Activated CD8-positive, alpha-beta memory T cell treated with anti-CD3 and anti-CD28 coated beads, Interleukin-2, amount 50 U/mL, for 24 hours (primary cell): ENCODE data around the gene GHRHR.

ENCODE experiments used
- DNase-seq: peaks from one replicate; pipeline ENCODE4 v3.0.0-alpha.2; 2020; ENCODE audit errors: extremely low read depth

The GHRHR gene

DNA sequence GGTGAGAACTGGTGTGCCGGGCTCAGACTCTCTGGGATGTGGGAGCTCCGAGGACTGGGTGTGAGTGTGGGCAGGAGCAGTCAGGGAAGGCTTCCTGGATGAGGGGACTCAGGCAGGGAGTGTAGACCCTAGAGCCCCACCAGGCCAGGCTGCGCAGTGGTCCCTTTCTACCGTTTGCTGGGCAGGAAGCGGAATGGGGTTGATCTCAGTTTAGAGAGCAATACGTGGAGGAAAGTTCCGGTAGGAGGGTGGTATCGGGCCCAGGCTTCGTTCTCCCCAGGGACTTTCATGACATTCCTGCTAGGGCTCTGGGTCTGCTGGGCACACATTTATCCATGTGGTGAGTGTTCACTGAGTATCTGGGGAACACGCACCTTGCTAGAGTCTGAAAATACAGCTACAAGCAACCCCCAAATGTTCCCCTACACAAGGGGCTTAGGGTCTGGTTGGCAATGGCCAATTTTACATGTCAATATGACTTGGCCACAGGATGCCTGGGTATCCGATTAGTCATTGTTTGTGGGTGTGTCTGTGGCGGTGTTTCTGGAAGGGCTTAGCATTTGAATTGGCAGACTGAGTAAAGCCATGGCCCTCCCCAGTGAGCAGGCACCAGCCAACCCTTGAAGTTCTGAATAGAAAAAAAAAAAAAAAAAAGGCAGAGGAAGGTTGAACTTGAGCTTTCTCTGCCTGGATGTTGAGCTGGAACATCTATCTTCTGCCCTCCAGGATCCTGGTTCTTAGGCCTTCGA is 20.8 kb downstream of the GHRHR start:
- DNase-seq = no peak

DNA sequence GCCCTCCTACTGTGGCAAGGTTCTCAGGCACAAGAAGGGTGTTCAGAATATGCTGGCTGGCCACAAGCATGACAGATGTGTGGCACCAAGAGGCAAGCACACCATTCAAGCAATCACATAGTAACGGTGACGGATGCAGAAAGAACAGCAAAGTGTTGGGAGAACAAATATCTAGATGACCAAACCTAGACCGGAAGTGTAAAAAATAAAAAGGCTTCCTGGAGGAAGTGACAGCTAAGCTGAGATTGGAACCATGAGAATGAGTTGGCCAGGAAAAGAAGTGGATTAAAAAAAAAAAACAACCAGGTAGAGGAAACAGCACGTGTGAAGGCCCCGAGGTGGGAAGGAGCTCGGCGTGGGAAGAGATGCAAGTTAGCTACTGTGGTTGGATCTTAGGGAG is 22.0 kb downstream of the GHRHR start:
- DNase-seq = no peak

DNA sequence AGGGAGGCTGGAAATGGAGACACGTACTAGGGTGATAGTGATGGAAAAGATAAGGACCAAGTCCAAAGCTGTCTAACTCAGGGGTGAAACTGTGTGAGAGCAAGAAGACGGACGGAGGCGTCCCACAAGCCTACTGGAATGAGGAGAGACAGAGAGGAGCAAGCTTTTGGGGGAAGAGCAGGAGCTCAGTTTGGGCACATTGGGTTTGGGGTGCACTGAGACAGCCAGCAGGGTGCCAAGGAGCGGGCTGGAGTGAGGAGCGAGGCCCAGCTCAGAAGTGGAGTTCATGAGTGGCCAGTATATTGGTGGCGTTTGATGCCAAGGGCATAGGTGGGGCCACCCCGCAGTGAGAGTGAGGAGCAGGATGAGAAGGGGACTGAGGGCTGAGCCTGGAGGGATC is 22.6 kb downstream of the GHRHR start:
- no peak for DNase-seq

DNA sequence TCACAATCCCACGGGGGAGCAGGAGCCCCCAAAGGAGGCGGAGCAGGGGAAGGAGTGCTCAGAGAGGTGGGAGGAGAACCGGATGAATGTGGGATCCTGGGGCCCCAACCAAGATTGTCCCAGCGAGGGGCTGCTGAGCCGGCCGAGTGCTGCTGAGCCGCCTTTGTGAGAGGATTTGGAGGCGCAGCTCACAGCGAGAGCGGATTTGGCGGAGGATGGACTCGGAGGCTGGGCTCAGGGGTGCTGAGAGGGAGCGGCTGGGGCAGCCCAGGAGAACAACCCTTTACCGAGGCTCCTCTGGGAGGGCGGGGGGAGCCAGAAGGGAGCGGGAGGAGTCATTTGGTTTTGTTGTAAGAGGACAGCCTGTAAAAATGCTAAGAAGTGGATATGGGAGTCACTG is 23.0 kb downstream of the GHRHR start:
- no peak for DNase-seq

DNA sequence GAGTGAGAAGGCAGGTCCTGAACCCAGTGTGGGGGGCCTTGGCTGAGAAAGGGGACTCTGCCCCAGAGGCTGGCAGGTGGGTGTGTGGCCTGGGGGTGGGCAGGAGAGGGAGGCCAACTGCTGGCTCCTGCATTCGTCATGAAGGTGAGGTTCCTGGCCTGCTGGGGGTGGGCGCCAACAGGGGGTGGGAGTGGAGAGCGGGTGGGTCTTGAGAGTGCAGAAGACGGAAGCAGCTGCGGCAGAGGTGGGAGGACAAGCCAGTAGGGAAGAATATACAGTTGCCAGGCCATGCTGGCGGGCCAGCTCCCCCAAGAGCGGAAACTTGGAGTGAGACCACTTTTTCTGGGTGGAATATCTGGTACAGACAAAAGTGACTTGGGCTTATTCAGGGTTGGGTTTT is 23.4 kb downstream of the GHRHR start:
- no peak for DNase-seq

DNA sequence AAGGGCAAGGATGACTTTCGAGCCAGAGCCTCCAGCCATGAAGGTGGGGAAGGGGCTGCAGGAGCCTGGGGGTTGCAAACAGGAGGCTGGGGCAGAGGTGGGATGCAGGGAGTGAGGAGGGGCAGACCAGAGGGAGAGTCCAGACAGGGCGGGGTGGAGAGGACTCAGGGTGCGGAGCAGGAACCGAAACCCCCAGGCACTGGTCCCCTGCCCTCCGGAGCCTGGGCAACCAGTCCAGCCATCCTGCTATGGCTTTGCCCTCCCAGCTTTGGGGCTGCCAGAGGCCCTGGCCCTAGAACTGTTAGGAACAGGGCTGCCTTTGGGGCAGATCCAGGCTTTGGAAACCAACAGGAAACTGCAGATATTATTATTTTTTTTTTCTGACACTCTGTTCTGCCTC is 24.2 kb downstream of the GHRHR start:
- no peak for DNase-seq

DNA sequence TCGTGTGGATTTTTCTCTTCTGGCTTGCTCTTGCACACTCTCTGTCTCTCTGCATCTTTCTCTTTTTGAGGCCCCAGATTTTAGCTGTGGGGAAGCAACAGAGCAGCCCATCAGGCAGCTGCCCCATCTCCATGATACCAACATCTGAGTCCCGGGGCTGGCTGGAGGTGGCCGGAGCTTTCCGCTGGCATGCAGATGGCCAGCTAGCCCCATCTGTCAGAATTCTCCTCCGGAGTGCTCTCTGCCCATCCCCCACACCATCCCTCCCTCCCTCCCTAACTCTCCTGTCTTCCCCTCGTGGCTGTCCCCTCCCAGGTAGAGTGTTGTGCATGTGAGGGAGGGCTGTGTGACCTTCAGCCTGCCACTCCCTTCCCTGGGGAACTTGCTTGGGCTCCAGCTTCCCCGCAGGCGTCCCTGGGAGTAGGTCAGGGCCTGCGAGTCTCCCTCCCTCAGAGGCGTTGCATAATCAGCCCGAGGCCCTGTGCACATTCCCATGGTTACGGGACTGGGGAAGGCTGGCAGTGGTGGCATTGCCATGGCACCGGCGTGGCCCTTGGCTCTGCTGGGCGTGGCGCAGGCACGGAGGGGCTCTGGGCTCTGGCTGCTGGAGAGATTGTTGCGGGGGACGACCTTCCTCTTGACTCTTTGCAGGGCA is 24.7 kb downstream of the GHRHR start:
- DNase-seq = no peak

DNA sequence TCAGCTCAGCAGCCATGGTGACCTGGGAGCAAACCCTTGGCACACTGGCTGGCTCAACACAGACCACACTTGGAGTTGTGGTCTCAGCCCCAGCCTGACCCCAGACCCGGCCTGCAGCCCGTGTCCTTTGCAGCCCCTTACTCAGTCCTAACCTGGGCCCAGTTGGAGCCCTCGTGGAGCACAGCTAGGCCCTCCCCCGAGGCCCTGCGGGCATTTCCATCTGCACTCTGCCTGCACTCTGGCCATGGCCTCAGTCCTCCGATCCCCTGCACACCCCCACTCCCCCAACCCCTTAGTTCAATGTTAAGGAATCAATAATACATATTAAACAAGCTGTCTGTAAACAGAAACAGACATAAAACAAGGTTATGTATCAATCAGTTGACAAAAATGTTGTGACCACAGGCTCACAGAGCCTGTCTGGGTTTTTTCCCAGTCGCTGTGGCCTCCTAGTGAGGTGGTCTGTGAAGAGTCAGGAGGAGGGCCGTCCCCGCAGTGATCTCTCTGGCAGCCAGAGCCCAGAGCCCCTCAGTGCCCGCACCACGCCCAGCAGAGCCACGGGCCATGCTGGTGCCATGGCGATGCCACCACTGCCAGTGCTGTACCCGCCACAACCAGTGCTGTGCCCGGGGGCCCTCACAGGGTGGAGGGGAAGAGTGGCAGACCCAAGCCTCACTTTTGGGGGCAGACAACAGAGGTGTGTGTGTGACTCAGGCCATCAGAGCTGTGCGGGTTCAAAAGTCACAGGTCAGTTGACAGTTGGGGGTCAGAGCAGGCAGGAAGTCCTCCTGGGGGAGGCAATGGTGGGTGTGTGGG is 25.5 kb downstream of the GHRHR start:
- DNase-seq = no peak

DNA sequence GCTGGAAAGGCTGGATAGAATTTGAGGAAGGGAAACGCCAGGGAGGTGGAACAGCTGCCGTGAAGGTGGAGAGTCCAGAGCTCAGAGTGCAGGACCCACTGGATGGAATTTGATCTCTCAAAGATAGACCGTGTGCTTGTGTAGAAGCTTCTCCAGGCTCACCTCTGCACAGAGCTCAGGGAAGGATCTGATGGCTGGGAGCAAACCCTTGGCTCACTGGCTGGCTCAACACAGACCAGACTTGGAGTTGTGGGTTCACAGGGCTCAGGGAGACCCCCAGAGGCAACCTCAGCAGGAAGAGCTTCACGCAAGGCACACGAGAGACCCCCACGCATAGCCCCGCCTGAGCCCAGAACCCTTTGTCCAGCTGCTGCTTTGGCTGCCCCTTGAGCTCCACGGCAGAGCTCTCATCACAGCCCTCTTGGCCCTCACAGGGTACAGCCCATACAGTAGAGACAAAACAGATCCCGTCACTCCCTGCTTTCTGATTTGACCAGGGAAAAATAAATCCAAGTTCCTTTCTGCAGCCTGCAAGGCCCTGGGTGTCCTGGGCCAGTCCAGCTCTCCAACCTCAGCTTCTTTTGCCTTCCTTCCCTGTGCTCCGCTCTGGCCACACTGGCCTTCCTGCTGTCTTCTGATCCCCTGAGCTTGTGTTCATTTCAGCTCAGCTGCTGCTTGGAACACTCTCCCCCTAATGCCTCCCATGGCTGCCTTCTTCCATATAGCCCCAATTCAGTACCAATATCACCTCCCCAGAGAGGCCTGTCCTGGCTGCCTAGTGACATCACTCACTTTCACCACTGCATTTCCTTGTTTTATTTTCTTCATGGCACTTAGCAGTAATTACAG is 26.3 kb downstream of the GHRHR start:
- no peak for DNase-seq

DNA sequence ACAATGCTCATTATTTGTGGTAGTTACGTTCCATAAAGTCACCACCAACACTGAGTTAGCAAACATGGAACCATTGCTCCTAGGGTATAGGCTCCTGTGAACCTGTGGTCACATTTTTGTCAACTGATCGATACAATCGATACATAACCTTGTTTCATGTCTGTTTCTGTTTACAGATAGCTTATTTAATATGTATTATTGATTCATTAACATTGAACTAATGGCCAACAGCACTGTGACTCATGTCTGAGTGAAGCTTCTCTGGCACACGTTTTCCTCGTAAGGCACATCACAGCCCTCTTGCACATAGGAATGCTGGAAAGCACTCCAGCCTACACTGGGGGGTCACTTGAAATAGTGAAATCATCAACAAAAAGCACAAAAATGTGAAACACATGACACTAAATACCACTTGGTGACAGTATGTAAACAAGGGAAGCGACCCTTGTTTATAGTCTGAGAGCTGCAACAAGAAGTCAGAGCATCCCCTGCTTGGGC is 27.0 kb downstream of the GHRHR start:
- no peak for DNase-seq

DNA sequence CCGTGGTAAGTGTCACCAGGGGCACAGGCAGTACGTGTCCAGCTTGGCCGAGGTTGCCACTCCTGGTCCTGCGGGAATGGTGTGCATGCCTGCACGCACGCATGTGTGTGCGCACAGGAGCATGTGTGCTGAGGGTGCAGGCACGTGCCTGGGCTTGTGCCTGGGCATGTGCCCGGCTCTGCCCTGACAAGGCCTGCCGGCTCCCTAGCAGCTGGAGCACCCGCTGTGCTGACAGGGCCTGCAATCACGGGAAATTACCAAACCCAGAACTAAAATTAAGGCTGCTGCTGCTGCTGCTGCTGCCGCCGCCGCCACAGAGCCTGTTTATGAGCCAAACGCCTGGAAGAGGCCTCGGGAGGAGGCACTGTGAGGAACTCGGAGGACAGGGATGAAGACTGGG is 28.7 kb downstream of the GHRHR start:
- DNase-seq = no peak

DNA sequence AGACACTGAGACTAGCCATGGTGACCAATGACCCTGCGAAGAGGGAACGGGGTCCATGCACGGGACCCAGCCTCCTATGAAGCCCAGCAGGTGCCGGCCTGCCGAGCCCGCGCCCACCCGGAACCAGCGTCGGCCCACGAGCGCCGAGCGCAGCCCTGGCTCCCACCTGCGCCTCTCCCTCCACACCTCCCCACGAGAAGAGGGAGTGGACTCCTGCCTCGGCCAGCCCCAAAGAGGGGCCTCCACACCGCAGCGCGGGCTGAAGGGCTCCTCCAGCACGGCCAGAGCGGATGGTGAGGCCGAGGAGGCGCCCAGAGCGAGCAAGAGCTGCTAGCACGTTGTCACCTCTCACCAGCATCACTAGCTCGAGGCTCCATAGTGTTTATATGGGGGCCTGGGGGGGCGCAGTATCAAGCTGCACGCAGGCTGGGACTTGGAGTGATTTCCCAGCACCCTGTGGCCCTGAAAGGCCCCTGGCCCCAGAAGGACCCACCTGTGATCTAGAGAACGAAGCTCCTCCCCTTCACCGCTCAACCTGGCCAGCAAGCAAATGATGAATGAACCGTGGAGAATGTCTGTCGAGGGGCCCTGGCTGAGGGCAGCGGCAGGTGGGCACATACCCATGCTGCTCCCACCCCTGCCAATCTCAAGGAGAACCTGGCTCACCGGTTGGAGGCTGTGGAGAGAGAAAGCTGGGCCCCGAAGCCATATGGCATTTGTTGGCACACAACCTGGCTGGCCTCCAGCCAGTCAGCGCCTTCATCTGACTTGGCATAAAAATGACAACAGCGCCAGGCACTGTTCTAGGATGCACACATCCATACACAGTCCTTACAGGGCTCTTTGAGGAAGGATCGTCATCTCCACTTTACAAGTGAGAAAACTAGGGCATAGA is 30.7 kb downstream of the GHRHR start:
- DNase-seq = no peak

DNA sequence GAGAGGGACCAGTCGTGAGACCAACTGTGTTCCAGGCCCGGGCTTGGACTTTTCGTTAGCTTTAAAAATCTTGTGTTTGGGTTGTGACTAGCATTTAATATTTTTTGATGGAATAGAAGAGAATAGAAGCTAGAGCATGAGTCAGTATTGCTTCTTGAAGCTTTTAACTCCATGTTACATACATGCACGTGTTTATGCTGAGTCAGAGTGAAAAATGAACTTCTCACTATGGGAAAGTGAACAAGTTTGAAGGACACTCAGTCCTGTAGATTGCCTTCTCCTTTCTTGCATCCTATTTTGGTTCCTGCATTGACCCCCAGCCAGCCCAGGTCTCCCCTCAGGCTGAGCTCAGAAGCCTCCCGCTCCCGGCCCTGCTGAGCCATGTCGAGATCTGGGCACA is 31.8 kb downstream of the GHRHR start:
- no peak for DNase-seq

DNA sequence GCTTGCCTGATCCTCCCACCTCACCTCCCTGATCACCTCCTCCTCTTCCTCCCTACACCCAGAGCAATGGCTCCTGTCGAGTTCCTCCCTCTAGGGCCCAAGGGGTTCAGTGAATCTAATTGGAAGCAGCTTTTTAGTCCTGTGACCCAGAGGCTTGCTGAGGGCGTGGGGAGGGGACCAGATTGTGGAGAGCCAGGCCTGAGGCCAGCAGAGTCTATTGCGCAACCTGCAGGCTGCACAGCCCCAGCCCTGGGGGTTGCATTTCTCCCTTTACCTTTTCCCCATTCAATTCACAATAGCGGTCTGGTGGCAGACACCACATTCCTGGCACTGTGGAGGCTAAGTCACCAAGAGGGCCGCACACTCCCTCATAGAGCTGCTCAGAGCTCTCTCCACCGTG is 32.5 kb downstream of the GHRHR start:
- no peak for DNase-seq

DNA sequence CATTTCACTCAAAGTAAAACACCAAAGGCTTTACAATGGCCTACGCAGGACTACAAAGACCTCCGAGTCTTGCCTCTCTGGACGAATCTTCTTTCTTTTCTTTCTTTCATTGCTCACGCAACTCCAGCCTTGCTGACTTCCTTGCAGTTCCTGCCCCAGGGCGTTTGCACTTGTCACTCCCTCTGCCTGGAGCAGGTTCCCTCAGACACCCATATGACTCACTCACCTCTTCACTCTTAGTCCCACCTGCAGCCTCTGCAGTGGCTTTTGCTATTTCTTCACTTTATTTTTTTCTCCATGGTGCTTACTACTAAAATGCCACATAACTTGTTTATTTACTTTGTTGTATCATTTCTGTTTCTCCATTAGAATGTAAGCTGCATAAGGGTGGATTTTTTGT is 33.1 kb downstream of the GHRHR start:
- DNase-seq = no peak

DNA sequence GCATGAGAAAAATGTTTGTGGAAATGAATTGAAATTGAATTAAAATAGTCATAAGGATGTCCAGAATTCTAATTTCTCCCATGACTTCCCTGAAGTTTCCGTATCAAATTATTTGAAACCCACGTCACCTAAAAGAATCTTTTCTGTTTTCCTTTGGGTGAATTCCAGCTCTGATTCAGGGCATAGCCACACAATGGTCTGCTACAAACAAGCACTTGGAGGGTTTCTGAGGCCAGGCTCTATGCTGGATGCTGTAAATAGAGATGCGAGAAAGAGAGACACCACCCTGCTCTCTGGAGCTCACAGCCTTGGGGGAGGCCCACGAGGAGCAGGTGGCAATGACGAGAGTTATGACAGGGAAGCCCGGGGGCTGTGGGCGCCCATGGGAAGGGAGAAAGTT is 33.6 kb downstream of the GHRHR start:
- no peak for DNase-seq

DNA sequence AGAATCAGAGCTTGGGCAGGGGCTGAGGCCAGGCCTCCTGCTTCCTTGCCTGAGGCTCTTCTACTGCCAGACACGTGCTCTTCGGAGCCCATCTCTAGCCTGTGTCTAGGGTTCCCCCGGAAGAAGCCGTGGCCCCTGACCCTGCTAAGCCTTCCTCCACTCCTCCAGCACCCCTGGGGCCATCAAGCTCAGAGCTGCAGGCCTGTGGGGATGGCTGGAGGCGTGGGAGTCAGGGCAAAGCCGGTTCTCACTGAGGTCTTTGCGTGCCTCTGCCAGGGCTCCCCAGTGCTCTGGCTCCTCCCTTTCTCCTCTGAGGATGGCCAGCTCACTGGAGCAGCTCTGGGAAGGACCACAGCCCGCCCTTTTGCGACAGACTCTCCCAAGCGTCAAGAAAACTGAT is 34.4 kb downstream of the GHRHR start:
- DNase-seq = no peak

DNA sequence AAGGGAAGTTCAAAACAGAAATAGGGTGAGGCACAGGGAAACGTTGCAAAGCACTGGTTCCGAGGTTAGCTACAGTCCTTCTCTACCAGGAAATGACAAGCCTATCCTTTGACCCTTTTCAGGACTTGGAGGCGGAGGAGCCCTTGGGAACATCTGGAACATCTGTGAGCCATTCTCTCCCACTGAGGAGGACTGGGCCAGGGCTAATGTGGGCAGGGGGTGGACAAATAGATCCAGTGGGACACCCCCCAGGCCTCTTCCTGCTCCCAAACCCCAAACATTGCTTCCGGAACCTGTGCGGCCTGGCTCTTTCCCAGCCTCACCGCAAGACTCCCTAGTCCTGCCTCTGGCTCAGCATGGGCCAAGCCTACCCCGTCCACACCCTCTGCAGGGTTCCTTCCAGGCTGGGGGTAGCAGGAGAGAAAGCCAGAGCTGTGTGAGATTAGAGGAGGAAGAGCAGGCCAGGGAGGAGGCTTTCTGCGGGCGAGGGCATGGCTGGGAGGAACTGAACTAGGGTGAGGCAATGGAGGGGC is 36.5 kb downstream of the GHRHR start:
- no peak for DNase-seq

DNA sequence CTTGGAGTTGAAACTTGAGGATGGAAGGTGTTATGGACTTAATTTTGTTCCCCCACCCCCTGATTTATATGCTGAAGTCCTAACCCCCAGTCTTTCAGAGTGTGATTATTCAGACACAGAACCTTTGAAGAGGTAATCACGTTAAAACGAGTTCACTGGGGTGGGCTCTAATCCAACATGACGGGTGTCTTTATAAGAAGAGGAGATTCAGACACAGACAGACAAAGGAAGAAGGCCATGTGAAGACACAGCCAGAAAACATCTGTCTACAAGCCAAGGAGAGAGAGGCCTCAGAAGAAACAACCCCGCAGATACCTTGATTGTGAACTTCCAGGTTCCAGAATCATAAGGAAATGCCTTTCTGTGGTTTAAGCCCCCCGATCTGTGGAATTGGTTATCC is 37.0 kb downstream of the GHRHR start:
- DNase-seq = no peak

DNA sequence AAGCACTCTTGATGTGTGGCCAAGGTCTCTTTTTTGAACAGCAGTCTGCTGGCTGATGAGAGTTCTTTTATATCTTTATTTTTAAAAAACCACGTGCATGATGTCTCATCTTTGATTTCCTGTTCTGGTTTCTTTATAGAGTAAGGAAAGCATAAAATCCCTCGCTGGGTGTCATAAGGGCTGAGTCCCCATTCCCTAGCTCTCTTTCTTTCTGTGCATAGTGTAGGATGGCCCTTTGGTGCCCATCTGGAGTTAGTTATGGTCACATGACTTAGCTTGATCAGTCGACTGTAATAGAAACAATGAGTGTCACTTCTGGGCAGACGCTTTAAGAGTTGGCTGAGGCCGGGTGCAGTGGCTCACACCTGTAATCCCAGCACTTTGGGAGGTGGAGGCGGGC is 38.5 kb downstream of the GHRHR start:
- no peak for DNase-seq

DNA sequence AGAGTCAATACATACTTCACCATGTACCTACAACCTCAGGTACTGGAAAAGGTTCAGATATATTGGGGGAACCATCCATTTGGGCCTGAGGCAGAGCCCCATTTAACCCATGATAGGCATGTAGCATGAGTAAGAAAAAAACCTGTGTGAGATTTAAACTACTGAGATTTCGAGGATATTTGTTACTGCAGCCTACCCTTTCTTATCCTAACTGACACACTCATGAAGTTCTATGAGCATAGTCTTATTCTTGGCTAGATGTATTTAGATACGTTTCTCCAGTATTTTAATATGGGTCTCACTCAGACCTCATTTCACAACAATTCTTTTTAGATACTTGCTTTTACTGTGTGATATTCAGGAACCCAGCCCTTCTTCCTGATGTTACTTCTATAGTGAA is 39.3 kb downstream of the GHRHR start:
- no peak for DNase-seq
